ENCODE data around the gene TMEM201. TPM values are rescaled to one million over a fixed set of nuclear protein-coding genes. Genes with fewer than 3 reads are reported as not detected.
A peak's percentile ranks its signal among the peaks of the same experiment; 100 is the strongest.

Gene TMEM201
- polyA plus RNA-seq, 3 donors: 11.6 to 12.5 (median 11.8) TPM

GRCh38 chr1:9577423-9577822 lies 11.3 kb upstream of the TMEM201 start:
- DNase-seq (ENCODE audit: low read depth in 3 of 3, low spot score in 2 of 3): no peak

- no peak for DNase-seq (ENCODE audit: low read depth in 3 of 3, low spot score in 2 of 3)
Measured at GRCh38 chr1:9580942-9581341, 7.8 kb upstream of the TMEM201 start.

GRCh38 chr1:9586147-9586766 lies 2.5 kb upstream of the TMEM201 start:
- DNase-seq (ENCODE audit: low read depth in 3 of 3, low spot score in 2 of 3): no peak

- no peak for DNase-seq (ENCODE audit: low read depth in 3 of 3, low spot score in 2 of 3)
Measured at GRCh38 chr1:9589144-9589718, 520 bp downstream of the TMEM201 start.

- no peak for DNase-seq (ENCODE audit: low read depth in 3 of 3, low spot score in 2 of 3)
Measured at GRCh38 chr1:9589719-9590157, 1.0 kb downstream of the TMEM201 start.

- no peak for DNase-seq (ENCODE audit: low read depth in 3 of 3, low spot score in 2 of 3)
Measured at GRCh38 chr1:9590201-9590600, 1.5 kb downstream of the TMEM201 start.

GRCh38 chr1:9590945-9591668 lies 2.4 kb downstream of the TMEM201 start:
- no peak for DNase-seq (ENCODE audit: low read depth in 3 of 3, low spot score in 2 of 3)

- DNase-seq (ENCODE audit: low read depth in 3 of 3, low spot score in 2 of 3): no peak
Measured at GRCh38 chr1:9591669-9592509, 3.2 kb downstream of the TMEM201 start.

GRCh38 chr1:9592510-9593075 lies 3.9 kb downstream of the TMEM201 start:
- DNase-seq (ENCODE audit: low read depth in 3 of 3, low spot score in 2 of 3): no peak

- DNase-seq (ENCODE audit: low read depth in 3 of 3, low spot score in 2 of 3): no peak
Measured at GRCh38 chr1:9593147-9593491, 4.4 kb downstream of the TMEM201 start.

GRCh38 chr1:9593492-9594465 lies 5.1 kb downstream of the TMEM201 start:
- peak; percentile 67 to 81 (median 73) for DNase-seq (ENCODE audit: low read depth in 3 of 3, low spot score in 2 of 3)

- DNase-seq (ENCODE audit: low read depth in 3 of 3, low spot score in 2 of 3): no peak
Measured at GRCh38 chr1:9594471-9595155, 5.9 kb downstream of the TMEM201 start.

GRCh38 chr1:9595156-9595967 lies 6.7 kb downstream of the TMEM201 start:
- no peak for DNase-seq (ENCODE audit: low read depth in 3 of 3, low spot score in 2 of 3)

GRCh38 chr1:9595968-9596340 lies 7.2 kb downstream of the TMEM201 start:
- no peak for DNase-seq (ENCODE audit: low read depth in 3 of 3, low spot score in 2 of 3)

- DNase-seq (ENCODE audit: low read depth in 3 of 3, low spot score in 2 of 3): no peak
Measured at GRCh38 chr1:9596415-9597123, 7.9 kb downstream of the TMEM201 start.

- no peak for DNase-seq (ENCODE audit: low read depth in 3 of 3, low spot score in 2 of 3)
Measured at GRCh38 chr1:9597361-9598315, 8.9 kb downstream of the TMEM201 start.

GRCh38 chr1:9598316-9598700 lies 9.6 kb downstream of the TMEM201 start:
- no peak for DNase-seq (ENCODE audit: low read depth in 3 of 3, low spot score in 2 of 3)
